NK-92 (cell line): ENCODE data around the gene ATP12A.

ENCODE experiments used
- DNase-seq: peaks from one replicate; lab custom pipeline; 2025; ENCODE audit not compliant: unreplicated experiment; lab: John Stamatoyannopoulos, UW

The ATP12A gene

GRCh38 chr13:24680258-24680920, at the start of gene ATP12A:
TSS of gene ATP12A (plus strand) at chr13:24680408. CDS start at chr13:24680744, 336 bp downstream.
- DNase-seq, result no peak

GRCh38 chr13:24630851-24631620, 49.2 kb upstream of the ATP12A start:
- DNase-seq, result no peak

- DNase-seq, result no peak
Measured at GRCh38 chr13:24631922-24632321, 48.3 kb upstream of the ATP12A start.

GRCh38 chr13:24632382-24633121, 47.7 kb upstream of the ATP12A start:
- DNase-seq, result no peak

GRCh38 chr13:24636776-24637175, 43.4 kb upstream of the ATP12A start:
- DNase-seq, result no peak

- DNase-seq, result no peak
Measured at GRCh38 chr13:24638096-24638495, 42.1 kb upstream of the ATP12A start.

GRCh38 chr13:24640752-24641151, 39.5 kb upstream of the ATP12A start:
- no peak for DNase-seq

GRCh38 chr13:24642219-24642618, 38.0 kb upstream of the ATP12A start:
- no peak for DNase-seq

GRCh38 chr13:24644036-24644435, 36.2 kb upstream of the ATP12A start:
- DNase-seq, result no peak

GRCh38 chr13:24648271-24648670, 31.9 kb upstream of the ATP12A start:
- no peak for DNase-seq

GRCh38 chr13:24648983-24649687, 31.1 kb upstream of the ATP12A start:
- no peak for DNase-seq

GRCh38 chr13:24649688-24650043, 30.5 kb upstream of the ATP12A start:
- no peak for DNase-seq

- no peak for DNase-seq
Measured at GRCh38 chr13:24650161-24650560, 30.0 kb upstream of the ATP12A start.

GRCh38 chr13:24651718-24652345, 28.4 kb upstream of the ATP12A start:
- DNase-seq, result no peak

- no peak for DNase-seq
Measured at GRCh38 chr13:24652359-24652758, 27.8 kb upstream of the ATP12A start.

- DNase-seq, result no peak
Measured at GRCh38 chr13:24654741-24655140, 25.5 kb upstream of the ATP12A start.

- DNase-seq, result no peak
Measured at GRCh38 chr13:24659239-24659638, 21.0 kb upstream of the ATP12A start.

- DNase-seq, result no peak
Measured at GRCh38 chr13:24660023-24660741, 20.0 kb upstream of the ATP12A start.

GRCh38 chr13:24661713-24662112, 18.5 kb upstream of the ATP12A start:
- DNase-seq, result no peak
